B cell (primary cell): ENCODE measurements around the gene SHISA7. TPM values are rescaled to one million over a fixed set of nuclear protein-coding genes. Genes with fewer than 3 reads are reported as not detected.
A peak's percentile ranks its signal among the peaks of the same experiment; 100 is the strongest.

Experiments used
- ATAC-seq: fragments of 200-7000 bp; cut with Tn5 transposase; one replicate; pipeline ENCODE4 v1.10.0; 2021; ENCODE audit warnings: low read depth, mild to moderate bottlenecking, moderate number of reproducible peaks, moderate library complexity
- CTCF ChIA-PET: fragments of 350-600 bp; sonication (Branson Sonifier 250); formaldehyde crosslinking; loops from one replicate; lab custom pipeline; 2021; ENCODE audit warnings: antibody characterized with exemption, inconsistent platforms; lab: Charles Lee
- POLR2A ChIA-PET: fragments of 350-600 bp; sonication (Branson Sonifier 250); formaldehyde crosslinking; loops from one replicate; lab custom pipeline; 2021; ENCODE audit warnings: antibody characterized with exemption; lab: Charles Lee
- DNase-seq: peaks from one replicate; pipeline ENCODE4 v3.0.0; 2013
- H2AFZ ChIP-seq: 2 replicates; pipeline ENCODE4 v1.6.1; 2012; ENCODE audit warnings: mild to moderate bottlenecking, low read depth, low read length; ENCODE audit not compliant: insufficient read depth, poor library complexity, severe bottlenecking
- H3K27ac ChIP-seq, 2 donors: 1 replicate in 1 of 2; 2 replicates in 1 of 2; pipeline ENCODE4 v1.5.1; 2012 to 2013; ENCODE audit warnings: low read length in 2 of 2, mild to moderate bottlenecking in 2 of 2, moderate library complexity in 1 of 2
- H3K27me3 ChIP-seq, 4 experiments: fragments of 200-600 bp in 1 of 4; sonication (generic) in 1 of 4; replicated peaks in 1 of 4; 1 replicate in 2 of 4; 2 replicates in 2 of 4; pipeline versions ENCODE4 v1.6.1 to v1.7.0; 2013 to 2016; ENCODE audit warnings: low read length in 3 of 4, mild to moderate bottlenecking in 2 of 4, mixed read lengths in 1 of 4, moderate library complexity in 1 of 4; ENCODE audit not compliant: insufficient read depth in 4 of 4, control insufficient read depth in 3 of 4; ENCODE audit errors: control extremely low read depth in 1 of 4
- H3K36me3 ChIP-seq, 2 experiments: replicated peaks in 1 of 2; 1 replicate in 1 of 2; 2 replicates in 1 of 2; pipeline versions ENCODE4 v1.6.1 to v1.7.1; 2013; ENCODE audit warnings: low read length in 1 of 2; ENCODE audit not compliant: insufficient read depth in 2 of 2, control insufficient read depth in 1 of 2; ENCODE audit errors: control extremely low read depth in 1 of 2, extremely low read depth in 1 of 2
- H3K4me1 ChIP-seq, 2 donors: fragments of 200-600 bp in 1 of 2; sonication (generic) in 1 of 2; 1 replicate in 1 of 2; 2 replicates in 1 of 2; pipeline versions ENCODE4 v1.5.1 to v1.6.1; 2013 to 2017; ENCODE audit warnings: low read length in 2 of 2; ENCODE audit not compliant: control insufficient read depth in 2 of 2, insufficient read depth in 2 of 2
- H3K4me2 ChIP-seq: replicated peaks from 2 replicates; pipeline ENCODE3; 2012; ENCODE audit warnings: mild to moderate bottlenecking, low read depth, low read length; ENCODE audit not compliant: poor library complexity, severe bottlenecking
- H3K4me3 ChIP-seq, 5 experiments: fragments of 200-600 bp in 1 of 5; sonication (generic) in 1 of 5; 1 replicate in 3 of 5; 2 replicates in 2 of 5; pipeline versions ENCODE4 v1.5.1 to v1.7.0; 2011 to 2016; ENCODE audit warnings: low read length in 4 of 5, mild to moderate bottlenecking in 4 of 5, low read depth in 2 of 5, control low read depth in 1 of 5, moderate library complexity in 1 of 5; ENCODE audit not compliant: insufficient read depth in 1 of 5; ENCODE audit errors: control extremely low read depth in 1 of 5, extremely low read depth in 1 of 5
- H3K79me2 ChIP-seq: fragments of 200-600 bp; sonication (generic); one replicate; pipeline ENCODE4 v1.6.0; 2016; ENCODE audit warnings: low read length; ENCODE audit not compliant: control insufficient read depth, insufficient read depth
- H3K9ac ChIP-seq: fragments of 200-600 bp; sonication (generic); 2 replicates; pipeline ENCODE4 v1.6.1; 2017; ENCODE audit warnings: mild to moderate bottlenecking, low read length, moderate library complexity
- H3K9me3 ChIP-seq, 3 donors: one replicate each; pipeline versions ENCODE4 v1.6.1 to v1.7.1; 2013; ENCODE audit warnings: low read length in 2 of 3; ENCODE audit not compliant: control insufficient read depth in 2 of 3, insufficient read depth in 1 of 3; ENCODE audit errors: control extremely low read depth in 1 of 3
- H4K20me1 ChIP-seq: 2 replicates; pipeline ENCODE4 v1.6.0; 2012; ENCODE audit warnings: mild to moderate bottlenecking, low read length; ENCODE audit not compliant: insufficient read depth, control insufficient read depth, poor library complexity, severe bottlenecking
- H3K27ac Mint-ChIP-seq: one replicate; pipeline ENCODE4 v1.8.0; 2021; ENCODE audit warnings: mixed read lengths
- H3K27me3 Mint-ChIP-seq: one replicate; pipeline ENCODE4 v1.8.0; 2021; ENCODE audit warnings: mixed read lengths
- H3K4me1 Mint-ChIP-seq: one replicate; pipeline ENCODE4 v1.8.0; 2021; ENCODE audit warnings: mixed read lengths
- H3K4me3 Mint-ChIP-seq: one replicate; pipeline ENCODE4 v1.8.0; 2021; ENCODE audit warnings: mixed read lengths
- H3K9me3 Mint-ChIP-seq: one replicate; pipeline ENCODE4 v1.8.0; 2022; ENCODE audit warnings: mixed read lengths; ENCODE audit not compliant: insufficient read depth
- CTCF ChIP-seq: fragments of 200-600 bp; IDR thresholded peaks from one replicate; pipeline ENCODE4 v1.8.0; 2022; ENCODE audit warnings: antibody characterized with exemption, mild to moderate bottlenecking
- EZH2 ChIP-seq: IDR thresholded peaks from 2 replicates; pipeline ENCODE4 v1.6.1; 2012; ENCODE audit warnings: borderline replicate concordance, low read depth, mild to moderate bottlenecking, moderate library complexity, low read length; ENCODE audit not compliant: insufficient read depth, poor library complexity, severe bottlenecking
- WGBS: methylation state at CpG from one replicate; pipeline ENCODE4 v1.1.5; 2013; ENCODE audit warnings: missing lambda C conversion rate; ENCODE audit not compliant: insufficient coverage; 5-methylcytosine and 5-hydroxymethylcytosine counted together
- intact Hi-C: fragments of 100-400 bp; cut with micrococcal nuclease; formaldehyde crosslinking; loops from one replicate; pipeline ENCODE4 v1.10.0; 2022
- polyA plus RNA-seq: library from polyadenylated mRNA; depleted of rRNA; stranded (reverse); fragments of >200 nt; gene quantifications from 2 replicates; pipeline ENCODE4 v1.2.3, GENCODE V29; 2012
- total RNA-seq, 2 donors: library from RNA; stranded (reverse); fragments of 120-200 nt in 1 of 2; gene quantifications; 1 replicate in 1 of 2; 2 replicates in 1 of 2; pipeline versions ENCODE4 v1.2.3 to v1.2.4, GENCODE V29; 2013 to 2022

SHISA7 gene
- total and polyA plus RNA-seq, 2 donors (not counting 1 experiment from before 2014, with no cell fraction given) = 0.06 TPM; not detected in 1

- no peaks in the 10 kb centered on the region for H3K36me3 ChIP-seq
- 95% methylated on average over 10 of the region's 19 CpGs for WGBS
- Mint-ChIP-seq H3K9me3 (no peaks in the 10 kb centered on the region), H3K4me3 (peak overlapping the region; percentile 53), H3K4me1 (peaks cover 28% of the 10 kb centered on the region), H3K27ac (no peak overlapping the region), H3K27me3 (no peaks in the 10 kb centered on the region)
- H3K4me1 ChIP-seq = peaks cover 15 to 21% of the 10 kb centered on the region in 2 donors
- ChIA-PET CTCF (interaction anchor here (1.0 to 5.1 kb wide), 3 partner anchors 13 to 178 kb away, joined by 3 to 45 read pairs (median 11); partner anchors contain the start of gene ISOC2), POLR2A (interaction anchor here (0.5 to 0.6 kb wide), 3 partner anchors 30 to 126 kb away, joined by 3 to 5 read pairs (median 4); no protein-coding TSS in a partner anchor)
- H3K27ac ChIP-seq = no peak overlapping the region
- H3K4me3 ChIP-seq = no peak overlapping the region
- peaks cover 16% of the 10 kb centered on the region for H4K20me1 ChIP-seq
- DNase-seq = no peak
- H3K27me3 ChIP-seq = no peaks in the 10 kb centered on the region
- intact Hi-C loops = no loop called here
- peaks cover 22% of the 10 kb centered on the region for H3K79me2 ChIP-seq
- no peak for TF ChIP-seq CTCF
- TF ChIP-seq EZH2 = no peak
- H3K4me2 ChIP-seq = no peak overlapping the region
- no peaks in the 10 kb centered on the region for H3K9me3 ChIP-seq
- no peak for ATAC-seq
- H3K9ac ChIP-seq = no peak overlapping the region
- H2AFZ ChIP-seq = no peak overlapping the region
These were observed 31.5 kb upstream of the SHISA7 start for GRCh38 chr19:55474269-55475265.
